Panc1 (cell line): Measurements from ENCODE around the gene NCOA5. TPM values are rescaled to one million over a fixed set of nuclear protein-coding genes. Genes with fewer than 3 reads are reported as not detected.

ENCODE experiments used
- ATAC-seq: fragments of 200-7000 bp; cut with Tn5 transposase; 2 replicates; pipeline ENCODE4 v1.9.1; 2020; ENCODE audit warnings: mild to moderate bottlenecking, moderate library complexity
- BruUV-seq: library from RNA; stranded (reverse); fragments of 400-500 nt; replicated peaks from 2 replicates; lab custom pipeline; 2021; lab: Mats Ljungman, UMichigan
- CTCF ChIA-PET: fragments of 300-600 bp; sonication (Branson Sonifier 250); formaldehyde crosslinking; loops from one replicate; lab custom pipeline; 2022; ENCODE audit warnings: antibody characterized with exemption; lab: Charles Lee
- POLR2A ChIA-PET: fragments of 300-600 bp; sonication (Branson Sonifier 250); formaldehyde crosslinking; loops from one replicate; lab custom pipeline; 2022; ENCODE audit warnings: antibody characterized with exemption; lab: Charles Lee
- DNase-seq: peaks from one replicate; pipeline ENCODE4 v3.0.0-alpha.2; 2010; ENCODE audit warnings: low read depth, low spot score
- H3K27ac ChIP-seq: 2 replicates; pipeline ENCODE4 v1.5.1; 2011; ENCODE audit warnings: mild to moderate bottlenecking, low read length, inconsistent platforms
- H3K27me3 ChIP-seq: fragments of 200-500 bp; sonication (Bioruptor generic); 2 replicates; pipeline ENCODE4 v1.6.0; 2014; ENCODE audit warnings: low read length, inconsistent platforms; ENCODE audit not compliant: control insufficient read depth, insufficient read depth
- H3K36me3 ChIP-seq: fragments of 200-500 bp; sonication (Bioruptor generic); 2 replicates; pipeline ENCODE4 v1.5.1; 2014; ENCODE audit warnings: inconsistent platforms, mild to moderate bottlenecking, low read length, moderate library complexity; ENCODE audit not compliant: control insufficient read depth, insufficient read depth
- H3K4me1 ChIP-seq: 2 replicates; pipeline ENCODE4 v1.5.1; 2011; ENCODE audit warnings: inconsistent platforms, mild to moderate bottlenecking, low read length, moderate library complexity; ENCODE audit not compliant: control insufficient read depth, insufficient read depth
- H3K4me3 ChIP-seq, 2 experiments: 2 replicates each; pipeline ENCODE4 v1.5.1; 2011 to 2012; ENCODE audit warnings: low read depth in 2 of 2, low read length in 2 of 2, mild to moderate bottlenecking in 2 of 2, inconsistent platforms in 1 of 2, moderate library complexity in 1 of 2
- H3K9me3 ChIP-seq: fragments of 200-500 bp; sonication (Bioruptor generic); 2 replicates; pipeline ENCODE4 v1.5.1; 2014; ENCODE audit warnings: low read depth, mild to moderate bottlenecking, inconsistent platforms, low read length, moderate library complexity; ENCODE audit not compliant: control insufficient read depth, insufficient read depth
- POLR2AphosphoS5 ChIP-seq: IDR thresholded peaks from 2 replicates; pipeline ENCODE4 v1.6.1; 2012; ENCODE audit warnings: mild to moderate bottlenecking, low read depth, low read length, moderate library complexity
- SIN3A ChIP-seq: IDR thresholded peaks from 2 replicates; pipeline ENCODE4 v1.6.1; 2012; ENCODE audit warnings: low read depth, mild to moderate bottlenecking, low read length, moderate library complexity, borderline replicate concordance; ENCODE audit not compliant: insufficient read depth
- TCF7L2 ChIP-seq: IDR thresholded peaks from 2 replicates; pipeline ENCODE4 v1.6.1; 2011; ENCODE audit warnings: mild to moderate bottlenecking, low read depth, low read length, inconsistent platforms
- in situ Hi-C: cut with HindIII; loops from 2 replicates; pipeline ENCODE4 v1.10.0; 2016; ENCODE audit warnings: low sequenced_read_pairs, low pct_unique_long_range_greater_than_20kb
- intact Hi-C: fragments of 100-400 bp; cut with micrococcal nuclease; formaldehyde crosslinking; loops from one replicate; pipeline ENCODE4 v1.10.0; 2022; ENCODE audit not compliant: unreplicated experiment
- total RNA-seq: library from RNA; stranded (reverse); gene quantifications from one replicate; pipeline ENCODE4 v1.2.1, GENCODE V29; 2021; ENCODE audit not compliant: unreplicated experiment
- TF ChIP-seq, protein P1 (sequence below), 2 experiments: IDR thresholded peaks; 2 replicates each; pipeline ENCODE4 v1.6.1; 2011 to 2012; ENCODE audit warnings: low read depth in 2 of 2, control low read depth in 1 of 2, low read length in 1 of 2, mild to moderate bottlenecking in 1 of 2, moderate library complexity in 1 of 2; ENCODE audit not compliant: insufficient read depth in 1 of 2
- TF ChIP-seq, protein P2 (sequence below): fragments of 450-650 bp; IDR thresholded peaks from 2 replicates; pipeline ENCODE4 v1.5.1; 2017; ENCODE audit warnings: mild to moderate bottlenecking

Gene NCOA5
- total RNA-seq, 1 experiment from 2014 or later = 30.6 TPM

DNA sequence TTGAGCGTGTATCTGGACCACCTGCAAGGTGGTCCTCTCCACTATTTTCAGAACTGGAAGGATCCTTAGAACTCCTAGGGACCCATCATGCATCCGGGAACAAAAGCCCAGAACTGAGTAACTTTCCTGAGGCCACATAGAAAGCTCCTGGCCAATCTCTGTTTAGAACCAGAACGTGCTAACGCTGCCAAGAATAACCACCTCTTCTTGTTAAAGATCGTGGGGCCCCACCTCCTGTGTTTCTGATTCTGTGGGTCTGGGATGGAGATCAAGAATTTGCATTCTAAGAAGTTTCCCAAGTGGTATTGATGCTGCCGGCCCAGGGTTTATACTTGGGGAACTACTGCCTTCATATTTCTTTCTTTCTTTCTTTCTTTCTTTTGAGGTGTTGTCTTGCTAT is 41.6 kb upstream of the NCOA5 start:
- no TSS peak for BruUV-seq
- POLR2A ChIA-PET = no interaction called here

DNA sequence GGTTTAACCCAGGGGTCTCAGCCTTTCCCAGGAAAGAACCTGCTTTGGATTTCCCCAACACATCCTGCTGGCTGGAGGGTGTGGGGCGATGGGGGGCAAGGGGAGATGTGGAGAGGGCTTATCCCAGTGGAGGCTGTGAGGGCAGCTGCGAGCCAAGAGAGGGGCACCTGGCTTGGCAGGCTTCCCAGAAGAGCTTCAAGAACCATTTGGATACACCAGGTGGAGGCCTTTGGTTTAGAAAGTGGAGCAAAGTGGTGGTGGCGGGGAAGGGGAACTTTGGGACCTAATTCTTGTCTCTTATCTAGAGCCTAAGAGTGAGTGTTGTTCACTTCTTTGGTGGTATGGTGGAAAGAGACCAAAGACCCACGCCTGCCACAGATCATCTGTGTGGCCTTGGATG is 40.8 kb upstream of the NCOA5 start:
- no peak overlapping the region for H3K4me3 ChIP-seq
- in situ Hi-C loops = no loop called here
- ATAC-seq (no peak), DNase-seq (no peak)
- peaks cover 4% of the 10 kb centered on the region; the same call in 1 of the 2 replicates for H3K4me1 ChIP-seq
- no peaks in the 10 kb centered on the region for H3K9me3 ChIP-seq
- no TSS peak for BruUV-seq
- intact Hi-C loops = loop anchor here (5.0 kb wide), 1 partner anchor 122 kb away; no protein-coding TSS in a partner anchor
- POLR2A ChIA-PET = no interaction called here
- no peak overlapping the region for H3K27ac ChIP-seq
- TF ChIP-seq TCF7L2 = no peak
- TF ChIP-seq, protein P1, sequence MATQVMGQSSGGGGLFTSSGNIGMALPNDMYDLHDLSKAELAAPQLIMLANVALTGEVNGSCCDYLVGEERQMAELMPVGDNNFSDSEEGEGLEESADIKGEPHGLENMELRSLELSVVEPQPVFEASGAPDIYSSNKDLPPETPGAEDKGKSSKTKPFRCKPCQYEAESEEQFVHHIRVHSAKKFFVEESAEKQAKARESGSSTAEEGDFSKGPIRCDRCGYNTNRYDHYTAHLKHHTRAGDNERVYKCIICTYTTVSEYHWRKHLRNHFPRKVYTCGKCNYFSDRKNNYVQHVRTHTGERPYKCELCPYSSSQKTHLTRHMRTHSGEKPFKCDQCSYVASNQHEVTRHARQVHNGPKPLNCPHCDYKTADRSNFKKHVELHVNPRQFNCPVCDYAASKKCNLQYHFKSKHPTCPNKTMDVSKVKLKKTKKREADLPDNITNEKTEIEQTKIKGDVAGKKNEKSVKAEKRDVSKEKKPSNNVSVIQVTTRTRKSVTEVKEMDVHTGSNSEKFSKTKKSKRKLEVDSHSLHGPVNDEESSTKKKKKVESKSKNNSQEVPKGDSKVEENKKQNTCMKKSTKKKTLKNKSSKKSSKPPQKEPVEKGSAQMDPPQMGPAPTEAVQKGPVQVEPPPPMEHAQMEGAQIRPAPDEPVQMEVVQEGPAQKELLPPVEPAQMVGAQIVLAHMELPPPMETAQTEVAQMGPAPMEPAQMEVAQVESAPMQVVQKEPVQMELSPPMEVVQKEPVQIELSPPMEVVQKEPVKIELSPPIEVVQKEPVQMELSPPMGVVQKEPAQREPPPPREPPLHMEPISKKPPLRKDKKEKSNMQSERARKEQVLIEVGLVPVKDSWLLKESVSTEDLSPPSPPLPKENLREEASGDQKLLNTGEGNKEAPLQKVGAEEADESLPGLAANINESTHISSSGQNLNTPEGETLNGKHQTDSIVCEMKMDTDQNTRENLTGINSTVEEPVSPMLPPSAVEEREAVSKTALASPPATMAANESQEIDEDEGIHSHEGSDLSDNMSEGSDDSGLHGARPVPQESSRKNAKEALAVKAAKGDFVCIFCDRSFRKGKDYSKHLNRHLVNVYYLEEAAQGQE (IDR thresholded peaks at IDR 0.05; ENCODE audit: insufficient read depth in 1 of 2, low read depth in 2 of 2, low read length in 1 of 2) = no peak
- TF ChIP-seq POLR2AphosphoS5 = no peak
- TF ChIP-seq SIN3A = no peak
- TF ChIP-seq, protein P2, sequence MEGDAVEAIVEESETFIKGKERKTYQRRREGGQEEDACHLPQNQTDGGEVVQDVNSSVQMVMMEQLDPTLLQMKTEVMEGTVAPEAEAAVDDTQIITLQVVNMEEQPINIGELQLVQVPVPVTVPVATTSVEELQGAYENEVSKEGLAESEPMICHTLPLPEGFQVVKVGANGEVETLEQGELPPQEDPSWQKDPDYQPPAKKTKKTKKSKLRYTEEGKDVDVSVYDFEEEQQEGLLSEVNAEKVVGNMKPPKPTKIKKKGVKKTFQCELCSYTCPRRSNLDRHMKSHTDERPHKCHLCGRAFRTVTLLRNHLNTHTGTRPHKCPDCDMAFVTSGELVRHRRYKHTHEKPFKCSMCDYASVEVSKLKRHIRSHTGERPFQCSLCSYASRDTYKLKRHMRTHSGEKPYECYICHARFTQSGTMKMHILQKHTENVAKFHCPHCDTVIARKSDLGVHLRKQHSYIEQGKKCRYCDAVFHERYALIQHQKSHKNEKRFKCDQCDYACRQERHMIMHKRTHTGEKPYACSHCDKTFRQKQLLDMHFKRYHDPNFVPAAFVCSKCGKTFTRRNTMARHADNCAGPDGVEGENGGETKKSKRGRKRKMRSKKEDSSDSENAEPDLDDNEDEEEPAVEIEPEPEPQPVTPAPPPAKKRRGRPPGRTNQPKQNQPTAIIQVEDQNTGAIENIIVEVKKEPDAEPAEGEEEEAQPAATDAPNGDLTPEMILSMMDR = no peak
- H3K36me3 ChIP-seq = no peaks in the 10 kb centered on the region
- peaks cover 6% of the 10 kb centered on the region; the same call in 1 of the 2 replicates for H3K27me3 ChIP-seq
- CTCF ChIA-PET = no interaction called here

More for the DNA sequence above, 41.6 kb upstream of the NCOA5 start:
- peaks cover 4% of the 10 kb centered on the region; the same call in 1 of the 2 replicates for H3K4me1 ChIP-seq
- no peaks in the 10 kb centered on the region for H3K36me3 ChIP-seq
- DNase-seq (no peak), ATAC-seq (no peak)
- in situ Hi-C loops = no loop called here
- H3K9me3 ChIP-seq = no peaks in the 10 kb centered on the region
- TF ChIP-seq SIN3A (no peak), POLR2AphosphoS5 (no peak), TCF7L2 (no peak)
- TF ChIP-seq, protein P2 = no peak
- TF ChIP-seq, protein P1 (IDR thresholded peaks at IDR 0.05; ENCODE audit: insufficient read depth in 1 of 2, low read depth in 2 of 2, low read length in 1 of 2) = no peak
- H3K4me3 ChIP-seq = no peak overlapping the region
- peaks cover 6% of the 10 kb centered on the region; the same call in 1 of the 2 replicates for H3K27me3 ChIP-seq
- CTCF ChIA-PET = no interaction called here
- no peak overlapping the region for H3K27ac ChIP-seq
- intact Hi-C loops = loop anchor here (5.0 kb wide), 1 partner anchor 121 kb away; no protein-coding TSS in a partner anchor
